Activated CD8-positive, alpha-beta memory T cell treated with anti-CD3 and anti-CD28 coated beads, Interleukin-2, amount 50 U/mL, for 48 hours (primary cell): ENCODE measurements around the gene PHF11.
"Not testable (repeated sequence)": the region's sequence is repeated elsewhere in the genome, so short reads cannot be mapped to it uniquely, and the experiment has no call there.

ENCODE experiments used
- DNase-seq: peaks from one replicate; pipeline ENCODE4 v3.0.0-alpha.2; 2020

PHF11 gene

DNA sequence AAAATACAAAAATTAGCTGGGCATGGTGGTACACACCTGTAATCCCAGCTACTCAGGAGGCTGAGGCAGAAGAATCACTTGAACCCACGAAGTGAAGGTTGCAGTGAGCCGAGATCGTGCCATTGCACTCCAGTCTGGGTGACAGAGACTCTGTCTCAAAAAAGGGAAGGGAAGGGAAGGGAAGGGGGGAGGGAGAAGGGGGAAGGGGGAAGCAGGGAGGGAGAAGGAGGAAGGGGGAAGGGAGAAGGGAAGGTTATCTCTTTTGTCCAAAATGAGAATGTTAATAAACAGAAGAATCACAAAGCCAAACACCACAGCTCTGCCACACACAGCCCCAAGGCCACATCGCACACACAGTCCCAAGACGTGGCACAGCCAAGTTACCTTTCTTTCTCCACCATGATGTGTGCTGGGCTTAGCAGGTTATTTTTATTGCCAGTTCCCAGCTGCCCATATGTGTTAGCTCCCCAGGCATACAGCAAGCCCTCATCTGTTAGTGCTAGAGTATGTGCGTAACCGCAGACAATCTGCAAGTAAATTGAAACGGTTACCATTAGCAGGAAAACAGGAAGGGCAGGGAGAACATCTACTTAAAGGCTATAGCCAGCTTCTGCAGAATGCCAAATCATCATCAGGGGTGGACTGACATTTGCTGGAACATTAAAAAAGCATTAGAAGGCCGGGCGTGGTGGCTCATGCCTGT is 55.3 kb downstream of the PHF11 start:
- DNase-seq = no peak

DNA sequence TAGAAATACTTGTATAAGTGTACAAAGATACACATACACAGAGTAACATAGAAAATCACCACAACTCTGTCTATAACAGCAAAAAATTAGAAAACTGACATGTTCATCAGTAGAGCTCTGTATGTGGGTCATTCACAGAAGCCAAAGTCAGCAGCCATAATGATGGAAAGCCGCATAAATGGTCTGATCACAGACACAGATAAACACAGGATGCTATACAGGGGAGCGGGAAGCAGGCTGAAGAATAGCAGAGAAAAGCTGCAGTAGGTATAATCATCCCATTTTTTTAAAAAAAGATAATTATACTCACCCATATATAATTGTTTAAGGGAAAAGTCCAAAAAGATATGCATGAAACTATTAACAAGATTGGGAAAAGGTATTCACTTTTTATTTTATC is 58.1 kb downstream of the PHF11 start:
- no peak for DNase-seq

DNA sequence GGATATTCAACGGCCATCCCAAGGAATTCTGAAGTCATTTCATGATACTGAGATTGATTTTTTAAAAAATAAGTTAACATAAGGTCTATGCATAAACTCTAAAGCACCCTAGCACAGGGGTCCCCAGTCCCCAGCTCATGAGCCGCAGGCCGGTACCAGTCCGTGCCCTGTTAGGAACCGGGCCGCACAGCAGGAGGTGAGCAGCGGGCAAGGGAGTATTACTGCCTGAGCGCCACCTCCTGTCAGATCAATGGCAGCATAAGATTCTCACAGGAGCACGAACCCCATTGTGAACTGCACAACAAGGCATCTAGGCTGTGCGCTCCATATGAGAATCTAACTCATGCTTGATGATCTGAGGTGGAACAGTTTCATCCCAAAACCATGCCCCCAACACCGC is 58.6 kb downstream of the PHF11 start:
- no peak for DNase-seq

GRCh38 chr13:49559006-49559405 is 63.3 kb downstream of the PHF11 start:
- DNase-seq = no peak

DNA sequence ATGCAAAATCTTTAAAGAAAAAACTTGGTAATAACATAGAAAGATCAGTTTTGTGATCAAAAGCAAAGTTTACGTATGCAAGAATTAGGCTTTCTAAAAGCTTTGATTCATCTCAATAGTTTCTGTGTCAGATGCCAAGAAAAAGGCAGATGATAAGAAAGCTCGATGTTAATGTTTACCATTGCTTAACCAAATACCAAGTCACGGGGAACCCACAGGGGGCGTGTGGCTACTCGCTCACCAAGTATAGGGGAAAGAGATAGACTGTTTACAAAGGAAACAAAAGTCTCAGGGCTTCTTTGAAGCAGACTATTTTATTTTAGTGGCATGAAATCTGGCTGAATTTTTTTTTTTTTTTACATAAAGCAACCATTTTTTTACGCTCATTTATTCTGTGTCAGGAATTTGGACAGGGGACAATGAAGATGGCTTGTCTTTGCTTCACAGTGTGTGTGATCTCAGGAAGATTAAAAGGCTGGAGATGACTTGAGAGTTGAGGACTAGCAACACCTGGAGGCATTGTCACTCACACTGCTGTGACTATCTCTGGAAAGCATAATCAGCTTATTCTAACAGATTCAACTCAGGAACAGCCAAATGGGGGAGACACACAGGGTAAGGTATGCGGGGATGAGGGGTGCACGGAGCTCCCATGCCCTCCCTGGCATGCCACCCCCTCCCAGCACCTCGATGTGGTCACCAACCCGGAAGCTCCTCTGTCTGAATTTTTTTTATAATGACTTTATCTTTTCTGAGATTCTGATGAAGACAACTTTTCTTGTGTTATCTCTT is 64.7 kb downstream of the PHF11 start:
- DNase-seq = no peak

GRCh38 chr13:49561062-49561410 is 65.3 kb downstream of the PHF11 start:
- DNase-seq = no peak

GRCh38 chr13:49563516-49563915 is 67.8 kb downstream of the PHF11 start:
- DNase-seq = no peak

DNA sequence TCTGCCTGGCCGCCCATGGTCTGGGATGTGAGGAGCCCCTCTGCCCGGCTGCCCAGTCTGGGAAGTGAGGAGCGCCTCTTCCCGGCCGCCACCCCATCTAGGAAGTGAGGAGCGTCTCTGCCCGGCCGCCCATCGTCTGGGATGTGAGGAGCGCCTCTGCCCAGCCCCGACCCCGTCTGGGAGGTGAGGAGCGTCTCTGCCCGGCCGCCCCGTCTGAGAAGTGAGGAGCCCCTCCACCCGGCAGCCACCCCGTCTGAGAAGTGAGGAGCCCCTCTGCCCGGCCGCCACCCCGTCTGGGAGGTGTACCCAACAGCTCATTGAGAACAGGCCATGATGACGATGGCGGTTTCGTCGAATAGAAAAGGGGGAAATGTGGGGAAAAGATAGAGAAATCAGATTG is 69.7 kb downstream of the PHF11 start:
- DNase-seq = not testable (repeated sequence)

DNA sequence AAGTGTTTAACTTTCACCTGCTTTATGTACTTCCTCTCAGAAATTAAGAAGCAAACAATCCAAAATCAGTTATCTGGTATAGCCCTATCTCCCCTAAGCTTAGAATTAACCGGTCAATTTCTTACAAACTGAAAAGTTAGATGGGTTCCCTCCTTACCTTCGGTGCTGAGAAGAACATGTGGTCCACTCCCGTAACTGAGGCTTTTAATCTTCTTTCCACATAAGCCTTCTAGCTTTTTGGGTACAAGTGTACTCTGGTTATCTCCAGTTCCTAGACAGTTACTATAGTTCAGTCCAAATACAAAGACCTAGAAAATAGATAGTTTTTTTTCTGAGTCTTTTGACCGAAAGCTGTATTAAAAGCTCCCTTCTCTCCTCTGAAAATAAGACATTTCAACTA is 70.7 kb downstream of the PHF11 start:
- DNase-seq = no peak

DNA sequence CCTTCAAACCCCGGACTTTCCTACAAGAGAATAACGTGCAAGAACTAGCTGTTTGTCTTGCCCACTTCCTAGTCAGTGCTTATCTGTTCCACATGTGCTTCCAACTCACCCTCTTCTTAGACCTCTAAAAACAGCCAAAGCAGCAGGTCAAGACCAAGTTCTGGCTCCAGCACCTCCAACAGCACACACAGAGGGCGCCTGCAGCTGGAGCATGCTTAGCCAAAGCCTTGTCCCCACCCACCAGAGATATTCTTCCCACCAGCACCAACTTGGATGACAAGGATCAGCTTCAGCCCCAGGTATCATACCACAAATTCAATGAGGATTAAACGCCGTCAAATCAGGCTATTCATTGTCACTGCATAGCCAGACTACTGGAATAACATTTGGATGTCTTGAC is 71.7 kb downstream of the PHF11 start:
- DNase-seq = no peak

DNA sequence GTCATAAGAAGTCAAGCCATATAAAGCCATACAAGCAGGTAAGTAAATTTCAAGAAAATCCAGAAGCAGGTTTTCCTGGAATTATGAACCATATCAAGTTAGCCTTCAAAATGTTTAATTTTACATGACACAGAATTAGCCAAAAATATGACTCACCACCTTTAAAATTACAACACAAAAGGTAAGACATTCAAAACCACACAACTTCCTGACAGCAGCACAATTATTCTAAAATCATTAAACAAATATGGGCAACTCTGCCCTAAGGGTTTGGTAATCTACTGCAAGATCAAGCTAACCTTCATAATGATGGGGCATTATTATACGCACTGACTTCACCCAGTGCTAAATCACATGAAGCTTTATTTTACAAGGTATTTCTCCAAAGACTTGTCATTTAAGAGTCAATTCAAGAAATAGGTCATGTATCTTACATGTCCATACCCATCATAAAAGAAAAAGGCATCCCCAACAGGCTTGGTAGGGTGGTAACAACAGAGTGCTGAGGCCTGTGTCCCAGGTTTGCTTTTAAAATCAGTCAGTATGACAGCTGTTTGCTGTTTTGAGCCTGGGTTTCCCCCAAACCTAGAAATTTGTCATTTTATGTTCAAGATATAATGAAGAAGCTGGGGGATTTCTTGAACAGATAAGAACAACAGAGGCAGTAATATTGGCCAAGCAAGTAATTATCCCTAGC is 74.4 kb downstream of the PHF11 start:
- no peak for DNase-seq

- no peak for DNase-seq
These were observed 75.8 kb downstream of the PHF11 start for GRCh38 chr13:49571299-49572240.
